HAP-1 (cell line): ENCODE results near the gene GJA3.
A peak's percentile ranks its signal among the peaks of the same experiment; 100 is the strongest.

ENCODE experiments used
- DNase-seq, 2 experiments: peaks; one replicate each; pipeline ENCODE4 v3.0.0-alpha.2; 2016 to 2020; ENCODE audit warnings: low spot score in 2 of 2
- H3K27me3 ChIP-seq: fragments of 250-450 bp; sonication (Bioruptor Pico); 2 replicates; pipeline ENCODE4 v1.5.1; 2020; ENCODE audit warnings: low read depth, mild to moderate bottlenecking, moderate library complexity
- H3K36me3 ChIP-seq: fragments of 250-450 bp; sonication (Bioruptor Pico); replicated peaks from 2 replicates; pipeline ENCODE4 v1.5.1; 2020; ENCODE audit warnings: mild to moderate bottlenecking
- H3K4me1 ChIP-seq: fragments of 250-450 bp; sonication (Bioruptor Pico); 2 replicates; pipeline ENCODE4 v1.5.1; 2020; ENCODE audit warnings: mild to moderate bottlenecking
- H3K4me3 ChIP-seq: fragments of 250-450 bp; sonication (Bioruptor Pico); 2 replicates; pipeline ENCODE4 v1.5.1; 2020; ENCODE audit warnings: mild to moderate bottlenecking, moderate library complexity
- H3K9me3 ChIP-seq: fragments of 250-450 bp; sonication (Bioruptor Pico); 2 replicates; pipeline ENCODE4 v1.5.1; 2020; ENCODE audit warnings: mild to moderate bottlenecking, moderate library complexity
- in situ Hi-C: fragments of 300-500 bp; cut with MboI; formaldehyde crosslinking; loops from 3 replicates; pipeline ENCODE4 v1.14.3; 2020; ENCODE audit warnings: low sequenced_read_pairs, inconsistent platforms, mixed read lengths

The GJA3 gene

GRCh38 chr13:20140487-20140886 lies 20.4 kb downstream of the GJA3 start:
- in situ Hi-C loops = no loop called here
- no peak overlapping the region for H3K4me3 ChIP-seq
- no peak for DNase-seq
- H3K9me3 ChIP-seq = no peaks in the 10 kb centered on the region
- no peaks in the 10 kb centered on the region for H3K27me3 ChIP-seq
- no peaks in the 10 kb centered on the region; the same call in 1 of the 2 replicates for H3K4me1 ChIP-seq
- H3K36me3 ChIP-seq = no peaks in the 10 kb centered on the region

GRCh38 chr13:20137875-20138274 lies 23.0 kb downstream of the GJA3 start:
- Histone ChIP-seq H3K36me3 (no peaks in the 10 kb centered on the region), H3K4me3 (no peak overlapping the region), H3K9me3 (no peaks in the 10 kb centered on the region), H3K4me1 (no peaks in the 10 kb centered on the region; the same call in 1 of the 2 replicates), H3K27me3 (no peaks in the 10 kb centered on the region)
- in situ Hi-C loops = no loop called here
- no peak for DNase-seq

GRCh38 chr13:20136781-20137703 lies 23.8 kb downstream of the GJA3 start:
- Histone ChIP-seq H3K27me3 (no peaks in the 10 kb centered on the region), H3K9me3 (no peaks in the 10 kb centered on the region), H3K36me3 (no peaks in the 10 kb centered on the region), H3K4me3 (peak overlapping the region; percentile 7; the same call in 1 of the 2 replicates), H3K4me1 (no peaks in the 10 kb centered on the region; the same call in 1 of the 2 replicates)
- DNase-seq = peak; percentile 45 to 78
- in situ Hi-C loops = no loop called here

- Histone ChIP-seq H3K27me3 (no peaks in the 10 kb centered on the region), H3K9me3 (no peaks in the 10 kb centered on the region), H3K36me3 (no peaks in the 10 kb centered on the region), H3K4me1 (no peaks in the 10 kb centered on the region; the same call in 1 of the 2 replicates), H3K4me3 (no peak overlapping the region)
- in situ Hi-C loops = no loop called here
- no peak for DNase-seq
Observed at GRCh38 chr13:20134732-20135131, 26.1 kb downstream of the GJA3 start.

- in situ Hi-C loops = no loop called here
- H3K36me3 ChIP-seq = no peaks in the 10 kb centered on the region
- no peak for DNase-seq
- H3K27me3 ChIP-seq = no peaks in the 10 kb centered on the region
- H3K4me3 ChIP-seq = no peak overlapping the region
- H3K9me3 ChIP-seq = no peaks in the 10 kb centered on the region
- no peaks in the 10 kb centered on the region; the same call in 1 of the 2 replicates for H3K4me1 ChIP-seq
Observed at GRCh38 chr13:20132052-20132634, 28.7 kb downstream of the GJA3 start.

- H3K4me1 ChIP-seq = no peaks in the 10 kb centered on the region
- DNase-seq = no peak
- H3K27me3 ChIP-seq = no peaks in the 10 kb centered on the region
- no peak overlapping the region for H3K4me3 ChIP-seq
- H3K36me3 ChIP-seq = no peaks in the 10 kb centered on the region
- H3K9me3 ChIP-seq = no peaks in the 10 kb centered on the region
- in situ Hi-C loops = no loop called here
Observed at GRCh38 chr13:20131057-20131832, 29.6 kb downstream of the GJA3 start.

- no peaks in the 10 kb centered on the region for H3K27me3 ChIP-seq
Observed at GRCh38 chr13:20130652-20131051, 30.2 kb downstream of the GJA3 start.

GRCh38 chr13:20130012-20130411 lies 30.8 kb downstream of the GJA3 start:
- Histone ChIP-seq H3K27me3 (no peaks in the 10 kb centered on the region), H3K9me3 (no peaks in the 10 kb centered on the region), H3K4me1 (no peaks in the 10 kb centered on the region), H3K36me3 (no peaks in the 10 kb centered on the region), H3K4me3 (no peak overlapping the region)
- no peak for DNase-seq
- in situ Hi-C loops = no loop called here

More at GRCh38 chr13:20130652-20131051, 30.2 kb downstream of the GJA3 start:
- Histone ChIP-seq H3K4me1 (no peaks in the 10 kb centered on the region), H3K9me3 (no peaks in the 10 kb centered on the region), H3K36me3 (no peaks in the 10 kb centered on the region), H3K4me3 (no peak overlapping the region)
- no peak for DNase-seq
- in situ Hi-C loops = no loop called here

GRCh38 chr13:20129076-20129475 lies 31.8 kb downstream of the GJA3 start:
- no peak for DNase-seq
- H3K4me3 ChIP-seq = no peak overlapping the region
- in situ Hi-C loops = no loop called here
- no peaks in the 10 kb centered on the region for H3K36me3 ChIP-seq
- H3K9me3 ChIP-seq = no peaks in the 10 kb centered on the region
- no peaks in the 10 kb centered on the region for H3K4me1 ChIP-seq
- no peaks in the 10 kb centered on the region for H3K27me3 ChIP-seq

GRCh38 chr13:20128459-20128931 lies 32.4 kb downstream of the GJA3 start:
- H3K36me3 ChIP-seq = no peaks in the 10 kb centered on the region
- in situ Hi-C loops = no loop called here
- H3K9me3 ChIP-seq = no peaks in the 10 kb centered on the region
- H3K4me3 ChIP-seq = no peak overlapping the region
- no peaks in the 10 kb centered on the region for H3K4me1 ChIP-seq
- no peak for DNase-seq
- H3K27me3 ChIP-seq = no peaks in the 10 kb centered on the region

GRCh38 chr13:20127562-20128458 lies 33.0 kb downstream of the GJA3 start:
- no peaks in the 10 kb centered on the region for H3K27me3 ChIP-seq
- DNase-seq = no peak
- no peaks in the 10 kb centered on the region for H3K9me3 ChIP-seq
- in situ Hi-C loops = no loop called here
- no peak overlapping the region for H3K4me3 ChIP-seq
- H3K36me3 ChIP-seq = no peaks in the 10 kb centered on the region
- H3K4me1 ChIP-seq = no peaks in the 10 kb centered on the region

GRCh38 chr13:20127262-20127561 lies 33.6 kb downstream of the GJA3 start:
- Histone ChIP-seq H3K4me3 (no peak overlapping the region), H3K36me3 (no peaks in the 10 kb centered on the region), H3K4me1 (no peaks in the 10 kb centered on the region), H3K9me3 (no peaks in the 10 kb centered on the region), H3K27me3 (no peaks in the 10 kb centered on the region)
- DNase-seq = no peak
- in situ Hi-C loops = no loop called here
